ENCODE measurements around the gene NSMCE1.
"Not testable (repeated sequence)": the region's sequence is repeated elsewhere in the genome, so short reads cannot be mapped to it uniquely, and the experiment has no call there.

Gene NSMCE1

GRCh38 chr16:27252206-27252585 is 16.4 kb downstream of the NSMCE1 start:
- in situ Hi-C loops (cut with MboI; ENCODE audit: low sequenced_read_pairs, unreplicated experiment) = no loop called here
- TF ChIP-seq CTCF (IDR thresholded peaks at IDR 0.05; ENCODE audit: borderline replicate concordance, control extremely low read depth, extremely low read depth, insufficient read depth, missing control alignments) = no peak
- DNase-seq (ENCODE audit: low spot score) = no peak

GRCh38 chr16:27251541-27252205 is 16.9 kb downstream of the NSMCE1 start:
- DNase-seq (ENCODE audit: low spot score) = no peak
- TF ChIP-seq CTCF (IDR thresholded peaks at IDR 0.05; ENCODE audit: borderline replicate concordance, control extremely low read depth, extremely low read depth, insufficient read depth, missing control alignments) = no peak
- in situ Hi-C loops (cut with MboI; ENCODE audit: low sequenced_read_pairs, unreplicated experiment) = no loop called here

GRCh38 chr16:27248886-27249285 is 19.7 kb downstream of the NSMCE1 start:
- not testable (repeated sequence) for DNase-seq (ENCODE audit: low spot score)
- in situ Hi-C loops (cut with MboI; ENCODE audit: low sequenced_read_pairs, unreplicated experiment) = loop anchor here (5.0 kb wide), 1 partner anchor 33 kb away; no protein-coding TSS in a partner anchor

GRCh38 chr16:27248036-27248435 is 20.5 kb downstream of the NSMCE1 start:
- TF ChIP-seq CTCF (IDR thresholded peaks at IDR 0.05; ENCODE audit: borderline replicate concordance, control extremely low read depth, extremely low read depth, insufficient read depth, missing control alignments) = no peak
- DNase-seq (ENCODE audit: low spot score) = no peak
- in situ Hi-C loops (cut with MboI; ENCODE audit: low sequenced_read_pairs, unreplicated experiment) = loop anchor here (5.0 kb wide), 1 partner anchor 34 kb away; no protein-coding TSS in a partner anchor

- in situ Hi-C loops (cut with MboI; ENCODE audit: low sequenced_read_pairs, unreplicated experiment) = loop anchor here (5.0 kb wide), 1 partner anchor 35 kb away; no protein-coding TSS in a partner anchor
- not testable (repeated sequence) for DNase-seq (ENCODE audit: low spot score)
Observed at GRCh38 chr16:27247076-27247475, 21.5 kb downstream of the NSMCE1 start.

- in situ Hi-C loops (cut with MboI; ENCODE audit: low sequenced_read_pairs, unreplicated experiment) = loop anchor here (5.0 kb wide), 1 partner anchor 36 kb away; no protein-coding TSS in a partner anchor
- TF ChIP-seq CTCF (IDR thresholded peaks at IDR 0.05; ENCODE audit: borderline replicate concordance, control extremely low read depth, extremely low read depth, insufficient read depth, missing control alignments) = no peak
- DNase-seq (ENCODE audit: low spot score) = no peak
Observed at GRCh38 chr16:27246439-27246838, 22.1 kb downstream of the NSMCE1 start.

- in situ Hi-C loops (cut with MboI; ENCODE audit: low sequenced_read_pairs, unreplicated experiment) = loop anchor here (5.0 kb wide), 1 partner anchor 37 kb away; no protein-coding TSS in a partner anchor
- DNase-seq (ENCODE audit: low spot score) = no peak
- no peak for TF ChIP-seq CTCF (IDR thresholded peaks at IDR 0.05; ENCODE audit: borderline replicate concordance, control extremely low read depth, extremely low read depth, insufficient read depth, missing control alignments)
Observed at GRCh38 chr16:27245276-27246172, 23.0 kb downstream of the NSMCE1 start.

All from GM13976 (cell line).